Right ventricle myocardium superior (tissue), 1 donor: Measurements from ENCODE around the gene RIN3. TPM values are rescaled to one million over a fixed set of nuclear protein-coding genes. Genes with fewer than 3 reads are reported as not detected.
A peak's percentile ranks its signal among the peaks of the same experiment; 100 is the strongest.

Experiments used
- ATAC-seq: fragments of 200-7000 bp; cut with Tn5 transposase; one replicate; pipeline ENCODE4 v1.9.1; 2020; ENCODE audit warnings: mild to moderate bottlenecking; ENCODE audit not compliant: poor library complexity
- DNase-seq: peaks from one replicate; pipeline ENCODE4 v3.0.0-alpha.2; 2020
- intact Hi-C: fragments of 100-400 bp; cut with DNase I; formaldehyde crosslinking; loops from one replicate; pipeline ENCODE4 v1.11.2; 2022
- total RNA-seq: library from RNA; stranded (reverse); fragmentation: NEBNext Ultra II Directional; extraction: Animal tissue kit (Norgen Biotek cat#: 25700); gene quantifications from one replicate; pipeline ENCODE4 v1.2.1, GENCODE V29; 2021
- donor health status: DM: no; HTN: yes; CAD: no; lungs with severe emphysema.

Gene RIN3
- total RNA-seq, 1 donor from 2014 or later: 11.0 TPM

DNA sequence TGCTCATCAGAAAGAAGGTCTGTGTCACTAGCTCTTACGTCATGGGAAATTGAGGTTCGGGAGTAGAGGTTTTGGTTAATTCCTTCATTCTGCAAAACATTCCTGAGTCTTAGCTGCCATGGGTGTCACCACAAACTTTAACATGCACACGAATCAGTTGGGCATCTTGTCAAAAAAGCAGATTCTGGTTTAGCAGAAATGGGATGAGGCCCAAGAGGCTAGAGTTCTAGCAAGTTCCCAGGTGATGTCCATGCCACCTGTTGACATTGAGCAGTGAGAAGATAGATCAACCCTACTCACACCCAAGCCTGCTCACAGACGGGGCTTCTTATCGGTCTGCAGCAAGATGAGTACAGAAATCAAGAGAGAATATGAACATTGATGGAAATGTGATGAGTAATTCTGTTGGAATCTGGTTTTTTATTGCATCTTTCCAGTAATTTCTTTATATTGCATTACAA, 11.7 kb upstream of the RIN3 start:
- DNase-seq (no peak), ATAC-seq (no peak)
- intact Hi-C loops: no loop called here

DNA sequence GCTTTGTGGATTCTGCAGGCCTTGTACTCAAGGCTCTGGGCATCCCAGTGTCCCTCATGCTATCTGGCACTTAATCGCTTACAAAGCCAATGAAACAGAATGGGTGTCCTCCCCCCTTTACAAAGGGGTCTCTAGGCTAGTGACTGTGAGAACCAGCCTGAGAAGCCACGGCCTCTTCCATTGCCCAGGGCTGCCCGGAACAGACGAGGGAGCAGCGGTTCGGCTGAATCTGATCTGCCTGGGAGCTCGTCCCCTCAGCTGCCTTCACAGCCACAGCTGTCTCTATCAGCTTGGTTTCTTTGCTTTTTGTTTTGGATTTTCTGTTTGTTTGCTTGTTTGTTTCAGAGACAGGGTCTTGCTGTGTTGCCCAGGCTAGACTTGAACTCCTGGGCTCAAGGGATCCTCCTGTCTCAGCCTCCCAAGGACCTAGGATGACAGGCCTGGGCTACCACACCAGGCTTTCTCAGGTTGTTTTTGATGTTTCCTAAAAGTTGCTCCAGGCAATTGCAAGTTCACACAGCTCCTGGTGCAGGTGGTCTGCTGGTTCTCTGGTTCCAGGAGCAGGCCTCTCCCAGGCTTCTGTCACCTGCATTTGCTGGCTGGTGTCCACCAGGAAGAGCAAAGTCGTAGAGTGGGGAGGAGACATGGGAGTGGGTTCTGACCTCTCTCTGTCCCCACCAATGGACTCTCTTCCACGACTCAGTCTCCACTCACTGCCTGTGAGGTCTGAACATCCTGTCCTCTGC, 10.9 kb upstream of the RIN3 start:
- DNase-seq (no peak), ATAC-seq (no peak)
- intact Hi-C loops: no loop called here

DNA sequence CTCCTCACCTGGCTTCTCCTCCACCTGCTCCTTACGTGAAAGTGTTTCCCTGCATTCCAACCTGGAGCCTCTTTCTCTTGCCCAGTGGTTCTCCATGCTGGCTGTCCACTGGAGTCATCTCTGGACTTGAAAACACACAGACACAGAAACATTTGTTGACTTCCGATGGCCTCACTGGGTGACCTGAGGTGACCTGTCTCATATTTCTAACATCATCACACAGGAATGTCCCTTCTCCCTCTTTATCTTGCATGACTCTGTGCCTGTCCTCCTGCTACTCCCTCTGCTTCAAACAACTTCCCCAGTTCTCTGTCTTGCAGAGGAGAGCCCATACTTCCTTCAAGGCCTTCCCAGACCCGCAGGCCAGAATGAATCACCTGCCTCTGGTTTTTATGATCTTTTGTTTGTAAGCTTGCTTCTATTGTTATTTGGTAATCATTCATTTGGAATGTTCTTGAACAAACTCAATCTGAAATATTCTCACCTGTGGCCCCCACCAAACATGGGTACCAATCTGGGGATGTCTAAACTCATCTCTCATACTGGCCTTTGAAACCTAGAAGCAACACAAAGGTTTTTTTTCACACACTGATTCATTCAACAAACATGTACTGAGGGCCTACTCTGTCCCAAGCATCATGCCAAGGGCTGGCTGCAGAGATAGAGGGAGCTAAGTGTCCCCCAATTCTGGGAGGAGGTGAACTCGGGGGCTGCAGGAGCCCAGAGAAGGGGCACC, 9.7 kb upstream of the RIN3 start:
- ATAC-seq: peak; percentile 56
- no peak for DNase-seq
- intact Hi-C loops: no loop called here

DNA sequence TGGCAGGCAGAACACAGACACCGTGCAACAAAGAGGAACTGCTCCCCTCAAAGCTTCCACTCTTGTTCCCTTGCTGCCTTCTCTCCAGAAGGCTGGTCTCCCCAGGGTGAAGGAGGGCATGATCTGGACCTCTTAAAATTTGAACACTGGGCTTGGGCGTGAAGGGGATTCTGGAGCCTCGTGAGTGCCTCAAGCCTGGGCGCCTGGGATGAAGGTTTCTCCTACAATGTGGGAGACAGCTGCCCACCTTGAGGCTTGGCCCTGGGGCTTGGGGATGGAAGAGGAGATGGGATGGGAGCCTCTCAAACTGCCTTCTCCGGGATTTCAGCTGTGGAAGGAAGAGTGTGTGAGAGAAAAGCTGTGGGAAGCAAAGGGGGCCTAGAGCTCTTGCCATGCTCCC, 7.8 kb upstream of the RIN3 start:
- ATAC-seq (no peak), DNase-seq (no peak)
- intact Hi-C loops: no loop called here

DNA sequence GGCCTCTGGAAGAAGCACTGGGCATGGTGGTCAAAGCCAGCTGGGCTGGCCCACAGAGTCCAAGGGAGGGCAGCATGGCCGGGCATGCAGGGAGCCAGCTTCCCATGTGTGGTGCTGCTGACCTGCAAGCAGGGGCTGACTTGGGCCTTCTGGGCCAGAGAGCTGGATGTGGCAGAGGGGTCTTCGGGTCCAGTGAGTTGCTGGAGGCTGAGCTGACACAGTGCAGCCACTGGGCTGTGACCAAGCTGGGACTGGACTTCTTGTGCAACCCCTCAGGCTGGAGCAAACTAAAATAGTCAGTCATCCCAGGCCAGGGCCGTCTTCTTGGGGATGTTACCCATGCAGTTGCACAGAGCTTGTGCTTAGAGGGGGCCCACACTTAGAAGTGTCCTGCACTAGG, 7.3 kb upstream of the RIN3 start:
- ATAC-seq (no peak), DNase-seq (no peak)
- intact Hi-C loops: no loop called here

DNA sequence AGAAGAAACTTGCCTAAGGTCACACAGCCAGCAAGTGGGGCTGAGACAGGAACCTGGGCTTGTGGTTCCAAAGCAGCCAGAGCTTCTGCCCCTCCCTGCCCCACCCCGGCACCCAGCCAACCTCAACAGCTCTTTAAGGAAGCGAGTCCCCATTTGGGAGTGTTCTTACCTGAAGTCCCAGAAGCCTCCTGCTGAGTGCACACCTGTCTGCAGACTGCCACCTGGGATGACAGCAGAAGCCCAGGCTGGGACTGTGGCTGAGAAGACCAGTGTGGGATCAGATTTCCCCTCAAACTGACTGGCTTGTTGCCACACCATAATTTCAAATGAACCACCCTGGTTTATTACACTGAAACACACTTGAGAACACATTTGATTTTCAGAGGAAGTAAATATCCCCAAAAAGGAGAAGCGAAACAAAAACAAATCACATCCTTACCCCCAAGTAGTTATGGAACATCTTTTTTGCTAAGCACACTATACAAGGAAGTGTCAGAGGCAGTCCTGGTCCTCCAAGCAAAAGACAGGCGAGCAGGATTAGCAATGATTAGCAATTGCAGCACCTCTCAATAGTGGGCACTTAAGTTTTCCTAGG, 6.3 kb upstream of the RIN3 start:
- DNase-seq (peak; percentile 63), ATAC-seq (peak; percentile 34)
- intact Hi-C loops: no loop called here

DNA sequence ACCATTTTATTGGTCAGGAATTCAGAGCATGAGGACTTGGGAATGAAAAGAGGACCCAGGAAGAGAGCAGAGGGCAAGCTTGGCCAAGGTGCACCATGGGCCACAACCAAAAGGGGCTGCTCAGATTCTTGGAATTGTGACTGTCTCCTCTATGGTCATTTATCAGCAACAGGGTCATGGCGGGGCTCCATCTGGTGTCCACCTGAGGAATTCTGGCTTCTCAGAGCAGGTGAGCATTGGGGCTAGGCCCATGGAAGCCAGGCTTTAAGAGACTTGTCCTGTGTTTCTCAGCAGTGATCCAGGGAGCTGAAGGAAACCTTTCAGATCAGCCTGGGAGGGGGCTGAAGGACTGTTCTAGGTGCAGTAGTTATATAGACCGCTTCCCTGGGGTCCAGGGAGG, 2.6 kb upstream of the RIN3 start:
- no peak for ATAC-seq
- intact Hi-C loops: no loop called here
- DNase-seq: no peak

DNA sequence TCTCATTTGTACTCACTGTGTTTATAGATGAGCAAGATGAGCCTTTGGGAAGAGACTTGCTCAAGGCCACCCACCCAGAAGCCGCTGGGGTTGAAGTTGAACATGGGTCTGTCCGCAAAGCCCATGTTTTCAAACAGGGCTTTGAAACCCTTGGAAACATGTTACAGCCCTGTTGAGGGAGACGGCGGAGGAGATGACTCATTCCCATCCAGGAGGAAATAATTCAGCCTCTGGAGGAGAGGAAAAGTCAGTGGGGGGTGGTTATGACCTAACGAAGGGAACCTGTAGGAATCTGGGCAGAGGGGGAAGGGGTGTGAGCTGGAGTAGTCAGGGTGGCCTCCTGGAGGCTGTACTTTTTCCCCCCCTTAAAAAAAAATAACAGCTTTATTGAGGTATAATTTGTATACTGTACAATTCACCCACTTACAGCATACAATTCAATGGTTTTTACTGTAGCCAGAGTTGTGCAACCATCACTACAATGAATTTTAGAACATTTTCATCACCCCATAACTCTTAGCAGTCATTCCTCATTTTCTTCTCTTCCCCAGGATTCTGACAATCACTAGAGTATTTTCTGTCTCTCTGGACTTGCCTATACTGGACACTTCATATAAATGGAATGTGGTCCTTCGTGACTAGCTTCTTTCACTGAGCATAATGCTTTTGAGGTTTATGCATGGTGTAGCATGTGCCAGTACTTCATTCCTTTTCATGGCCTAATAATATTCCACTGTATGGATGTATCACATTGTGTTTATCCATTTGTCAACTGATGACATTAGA, 1.9 kb upstream of the RIN3 start:
- DNase-seq (no peak), ATAC-seq (no peak)
- intact Hi-C loops: no loop called here

DNA sequence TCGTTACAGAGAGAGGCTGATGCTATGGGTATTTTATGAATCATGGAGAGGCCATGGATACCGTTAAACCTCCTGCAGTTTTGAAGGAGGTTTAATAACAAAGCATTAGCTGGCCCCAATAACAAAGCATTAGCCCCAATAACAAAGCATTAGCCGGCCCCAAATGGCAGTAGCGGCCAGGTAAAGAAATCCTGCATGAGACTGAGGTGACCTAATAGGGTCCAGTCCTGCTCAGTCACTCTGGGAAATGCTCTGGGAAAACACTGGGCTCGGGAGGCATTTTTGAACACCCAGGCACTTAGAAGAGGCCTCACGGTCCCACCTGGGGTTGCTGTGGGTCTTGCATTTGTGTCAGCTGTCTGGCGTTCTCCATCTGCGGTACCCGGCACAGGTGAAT, 776 bp upstream of the RIN3 start:
- DNase-seq: no peak
- no peak for ATAC-seq
- intact Hi-C loops: no loop called here

DNA sequence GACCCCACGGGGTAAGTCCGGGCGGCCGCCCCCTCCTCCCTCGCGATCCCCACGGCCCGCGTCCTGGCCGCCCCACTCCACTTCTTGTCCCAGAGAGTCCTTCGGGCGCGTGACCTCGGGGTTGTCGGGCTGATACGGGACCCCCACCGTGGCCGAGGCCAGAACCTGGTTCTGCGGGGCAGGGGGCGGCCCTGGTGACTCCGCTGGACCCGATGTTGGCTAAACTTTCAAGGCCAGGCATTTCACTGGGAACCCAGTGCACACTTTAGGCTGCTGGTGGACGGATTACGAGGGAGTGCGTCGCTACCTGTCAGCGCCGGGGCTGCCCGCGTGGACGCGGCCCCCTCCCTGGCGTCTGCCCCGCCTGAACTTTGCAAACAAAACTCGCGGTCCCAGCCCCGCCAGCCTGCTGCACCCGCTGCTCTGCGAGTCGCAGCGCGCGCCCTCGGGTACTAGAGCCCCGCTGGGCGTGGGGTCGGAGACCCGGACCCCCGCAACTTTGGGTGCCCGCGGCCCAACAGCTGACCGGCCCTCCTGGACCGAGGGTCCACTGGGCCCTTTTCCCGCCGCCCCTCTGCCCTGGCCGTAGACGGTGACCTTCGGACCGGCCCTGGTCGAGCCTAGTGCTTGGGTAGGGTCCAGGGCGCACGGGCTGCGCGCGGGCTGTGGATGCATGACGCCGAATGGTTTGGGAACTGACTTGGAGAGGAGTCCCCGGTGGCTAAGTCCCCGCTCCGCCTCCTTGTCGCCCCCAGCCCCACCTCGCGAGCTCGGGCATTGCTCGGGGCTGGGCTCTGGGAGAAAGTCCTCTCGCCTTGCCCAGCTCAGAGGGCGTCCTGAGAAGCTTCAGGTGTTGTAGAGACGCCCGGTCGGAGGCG, 624 bp downstream of the RIN3 start:
- ATAC-seq (peak; percentile 48), DNase-seq (peak; percentile 67)
- intact Hi-C loops: no loop called here

DNA sequence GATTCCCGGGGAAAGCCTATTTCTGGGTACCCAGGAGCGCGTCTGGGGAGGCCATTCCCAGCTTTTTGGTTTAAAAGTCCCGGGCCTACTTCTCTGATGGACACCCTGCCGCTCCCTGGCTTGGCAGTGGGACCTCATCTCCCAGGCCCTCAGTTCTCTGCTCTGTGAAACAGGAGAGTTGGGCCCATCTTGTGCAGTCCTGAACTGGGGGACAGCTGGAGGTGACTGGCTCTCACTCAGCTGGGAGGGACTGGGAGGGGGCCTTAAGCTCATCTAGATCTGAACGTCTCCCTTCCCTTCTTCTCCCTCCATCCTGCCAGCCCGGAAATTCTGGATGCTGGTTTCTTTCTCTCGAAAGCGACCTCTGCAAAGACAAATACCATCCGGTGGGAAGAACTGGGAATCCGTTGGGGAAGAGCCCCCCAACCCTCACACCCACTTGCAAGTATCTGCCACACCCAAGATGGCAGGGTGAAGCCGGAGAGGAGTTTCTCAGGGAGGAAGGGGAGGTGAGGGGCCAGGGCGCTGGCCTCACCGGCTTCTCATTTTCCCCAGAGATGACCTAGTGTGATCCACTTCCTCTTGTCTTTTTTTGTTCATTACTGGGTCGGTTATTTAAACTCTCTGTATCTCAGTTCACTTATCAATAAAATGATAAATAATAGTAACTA, 1.4 kb downstream of the RIN3 start:
- DNase-seq: no peak
- intact Hi-C loops: no loop called here
- no peak for ATAC-seq

DNA sequence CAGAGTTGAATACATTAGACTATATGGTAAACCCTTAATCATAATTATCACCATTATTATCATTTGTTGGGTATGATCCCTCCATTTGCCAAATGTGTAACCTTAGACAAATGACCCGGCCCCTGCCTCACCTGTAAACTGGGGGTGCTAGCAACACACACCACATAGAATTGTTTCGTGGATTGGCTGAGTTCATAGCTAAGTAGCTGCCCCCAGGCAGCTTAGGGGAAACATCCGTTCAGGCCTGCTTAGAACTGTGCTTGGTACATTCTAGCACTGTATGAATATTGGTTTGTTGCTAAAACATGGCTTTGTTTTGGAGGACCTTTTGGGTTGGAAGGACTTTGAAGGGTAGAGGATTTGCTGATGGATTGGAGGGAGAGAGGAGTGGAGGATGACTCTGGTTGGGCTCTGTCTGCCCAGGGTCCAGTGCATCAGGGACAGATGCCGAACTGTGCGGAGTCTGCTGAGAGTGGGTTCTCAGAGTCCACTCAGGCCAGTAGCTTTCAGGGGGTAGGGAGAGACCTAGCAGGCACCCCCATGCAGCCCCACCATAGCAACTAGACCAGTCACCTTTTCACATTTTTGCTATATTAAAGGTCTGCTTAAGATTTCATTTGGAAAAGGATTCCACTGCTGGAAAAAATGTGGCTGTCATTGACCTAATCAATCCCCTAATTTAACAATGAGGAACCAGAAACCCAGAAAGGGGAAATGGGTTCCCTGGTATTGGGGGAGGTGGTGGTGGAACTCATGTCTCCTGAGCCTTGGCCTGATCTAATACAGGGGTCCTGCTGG, 2.2 kb downstream of the RIN3 start:
- no peak for DNase-seq
- intact Hi-C loops: no loop called here
- ATAC-seq: no peak

DNA sequence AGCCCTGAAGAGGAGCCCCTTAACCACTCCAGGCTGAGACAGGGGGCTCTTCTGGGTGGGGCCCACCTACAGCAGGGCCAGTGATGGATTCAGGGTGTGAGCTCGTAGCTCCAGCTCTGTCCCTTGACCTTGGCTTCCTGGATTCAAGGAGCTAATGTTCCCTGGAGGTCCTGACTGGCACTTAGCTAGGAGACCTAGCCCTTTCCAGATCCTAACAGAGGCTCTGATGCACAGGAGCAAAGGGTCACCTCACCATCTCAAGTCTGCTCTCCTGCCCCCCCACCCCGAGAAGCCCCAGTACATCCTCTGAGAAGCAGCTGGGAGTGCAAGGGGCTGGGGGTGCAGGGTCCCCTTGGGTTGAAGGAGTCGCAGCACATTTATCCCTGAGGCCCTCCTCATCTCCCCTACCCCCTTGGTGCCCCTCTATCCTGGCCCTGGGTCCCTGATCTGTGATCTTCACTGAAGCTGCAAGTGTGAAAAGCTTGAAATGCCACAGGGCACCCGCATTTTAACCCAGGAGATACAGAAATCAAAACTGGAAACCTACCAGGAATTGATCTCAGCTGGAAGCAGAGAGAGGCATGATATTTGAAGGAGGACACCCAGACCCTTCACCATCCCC, 2.9 kb downstream of the RIN3 start:
- DNase-seq (no peak), ATAC-seq (no peak)
- intact Hi-C loops: no loop called here

DNA sequence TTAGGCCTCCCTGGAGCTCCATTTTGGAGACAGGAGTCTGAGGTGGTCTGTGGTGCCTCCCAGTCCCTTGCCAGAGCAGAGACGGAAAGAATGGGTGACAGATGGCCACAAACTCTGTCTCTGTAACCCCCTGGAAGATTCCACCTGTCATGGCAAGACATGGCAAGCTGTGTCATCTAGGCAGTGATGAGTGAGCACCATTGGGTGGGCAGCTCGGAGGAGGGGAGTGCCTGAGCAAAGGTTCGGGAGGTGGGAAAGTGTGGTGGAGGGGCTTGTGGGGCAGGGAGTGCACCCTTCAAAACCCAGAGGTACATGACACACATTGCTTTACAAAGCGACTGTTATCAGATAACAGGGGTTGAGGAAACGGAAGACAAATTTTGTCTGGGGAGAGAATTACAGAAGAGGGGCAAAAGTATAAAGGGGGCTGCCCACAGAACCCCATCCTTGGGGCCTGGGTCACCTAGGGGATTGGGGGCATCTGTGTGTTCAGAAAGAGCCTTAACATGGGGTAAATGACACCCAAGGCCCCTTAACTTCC, 3.5 kb downstream of the RIN3 start:
- intact Hi-C loops: no loop called here
- ATAC-seq (no peak), DNase-seq (no peak)

DNA sequence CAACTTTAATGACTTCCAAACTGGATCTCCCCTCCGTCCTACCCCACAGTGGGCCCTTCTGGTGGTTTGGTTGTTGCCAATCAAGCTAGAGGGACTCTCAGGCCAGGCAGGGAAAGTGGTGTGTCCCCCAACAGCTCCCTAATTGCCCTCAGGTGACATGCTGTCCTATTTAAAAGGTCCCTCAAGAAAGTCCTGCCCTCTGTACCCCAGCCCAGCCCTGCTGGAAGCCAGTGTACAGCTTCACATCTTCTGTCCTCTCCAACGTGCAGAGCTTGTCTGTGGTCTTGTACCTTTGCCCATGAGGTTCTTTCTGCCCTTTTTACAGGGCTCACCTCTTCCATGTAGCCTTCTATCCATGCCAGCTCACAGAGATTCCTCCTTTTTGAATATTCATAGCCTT, 4.2 kb downstream of the RIN3 start:
- intact Hi-C loops: no loop called here
- DNase-seq (no peak), ATAC-seq (no peak)

DNA sequence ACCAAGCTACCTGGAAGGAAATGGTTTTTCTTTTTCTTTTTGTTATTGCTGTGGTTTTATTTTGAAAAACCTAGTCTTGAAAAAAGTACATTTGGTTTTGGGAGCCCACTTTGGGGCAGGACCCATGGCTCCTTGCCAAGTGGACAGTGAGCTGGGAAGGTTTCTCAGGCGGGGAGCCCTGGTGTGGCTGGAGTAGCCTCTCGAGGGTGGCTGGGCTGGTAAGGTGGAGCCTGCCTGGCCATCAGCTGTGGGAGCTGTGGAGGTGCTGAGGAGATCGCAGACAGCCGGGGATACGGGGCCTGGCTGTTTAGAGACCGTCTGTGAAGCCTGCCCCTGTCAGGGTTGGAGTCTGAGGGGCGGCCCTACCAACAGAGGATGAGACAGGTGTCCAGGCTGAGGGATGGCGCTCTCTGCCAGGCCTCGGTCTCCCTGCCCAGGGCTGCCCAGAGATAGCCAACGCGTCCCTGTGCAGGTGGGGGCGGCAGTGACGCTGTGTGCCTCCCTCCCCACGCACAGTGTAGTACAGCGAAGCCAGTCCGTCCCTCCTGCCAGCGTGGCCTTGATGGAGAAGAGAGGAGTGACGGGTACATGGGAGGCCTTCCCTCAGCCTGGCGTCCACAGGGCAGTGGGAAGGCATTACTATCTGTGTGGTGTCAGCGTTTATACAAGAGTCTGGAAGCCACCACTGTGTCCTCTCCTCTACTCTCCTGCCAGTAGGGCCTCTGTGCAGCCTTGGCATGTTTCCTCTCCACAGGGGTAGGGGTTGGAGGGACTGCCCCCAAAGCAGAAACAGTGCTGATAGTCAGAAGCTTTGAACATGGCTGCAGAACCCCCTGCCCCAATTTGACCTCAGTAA, 5.9 kb downstream of the RIN3 start:
- intact Hi-C loops: no loop called here
- DNase-seq: no peak
- no peak for ATAC-seq
